Small intestine (tissue), 7 donors: ENCODE measurements around the gene DLX2. TPM values are rescaled to one million over a fixed set of nuclear protein-coding genes. Genes with fewer than 3 reads are reported as not detected.

Experiments used
- DNase-seq, 2 donors: peaks; one replicate each; pipeline versions ENCODE4 v3.0.0 to v3.0.0-alpha.2; 2013
- FAIRE-seq: peaks from 2 replicates; lab custom pipeline; 2012; peaks lifted over from hg19 to GRCh38; lab: Jason Lieb, UNC
- H3K27ac ChIP-seq, 3 donors: one replicate each; pipeline ENCODE4 v1.5.1; 2013; ENCODE audit warnings: low read length in 2 of 3, mild to moderate bottlenecking in 2 of 3, control low read depth in 1 of 3, inconsistent platforms in 1 of 3, low read depth in 1 of 3, moderate library complexity in 1 of 3
- H3K27me3 ChIP-seq, 3 donors: one replicate each; pipeline ENCODE4 v1.6.1; 2013; ENCODE audit warnings: low read length in 3 of 3, inconsistent platforms in 1 of 3; ENCODE audit not compliant: control insufficient read depth in 3 of 3, insufficient read depth in 3 of 3
- H3K36me3 ChIP-seq, 3 donors: one replicate each; pipeline ENCODE4 v1.6.1; 2013; ENCODE audit warnings: low read length in 3 of 3, inconsistent platforms in 1 of 3, low read depth in 1 of 3, mild to moderate bottlenecking in 1 of 3, moderate library complexity in 1 of 3; ENCODE audit not compliant: control insufficient read depth in 3 of 3, insufficient read depth in 2 of 3
- H3K4me1 ChIP-seq, 3 donors: one replicate each; pipeline ENCODE4 v1.6.1; 2013; ENCODE audit warnings: low read length in 2 of 3, inconsistent platforms in 1 of 3, low read depth in 1 of 3, mild to moderate bottlenecking in 1 of 3, moderate library complexity in 1 of 3; ENCODE audit not compliant: control insufficient read depth in 3 of 3, insufficient read depth in 2 of 3
- H3K4me3 ChIP-seq, 3 donors: one replicate each; pipeline ENCODE4 v1.5.1; 2013; ENCODE audit warnings: low read length in 3 of 3, control low read depth in 1 of 3, inconsistent platforms in 1 of 3, low read depth in 1 of 3, mild to moderate bottlenecking in 1 of 3, moderate library complexity in 1 of 3
- H3K9me3 ChIP-seq, 2 donors: one replicate each; pipeline ENCODE4 v1.6.1; 2013; ENCODE audit warnings: low read depth in 1 of 2, low read length in 1 of 2; ENCODE audit not compliant: control insufficient read depth in 2 of 2, insufficient read depth in 1 of 2
- whole genome bisulfite sequencing, 3 donors: extraction: QIAGEN DNeasy Blood & Tissue Kit; methylation state at CpG; one replicate each; pipeline ENCODE4 v1.1.7; 2013; 5-methylcytosine and 5-hydroxymethylcytosine counted together
- polyA plus RNA-seq, 4 donors: library from polyadenylated mRNA; stranded (reverse) in 3 of 4; unstranded in 1 of 4; fragments of 200-250 nt in 3 of 4; fragments of 120-200 nt in 1 of 4; gene quantifications; one replicate each; pipeline versions ENCODE4 v1.2.1 to v1.2.3, GENCODE V29; 2013
- donor health status: healthy with polysubstance abuse.
- donor health status: control.
- donor health status: control.
- donor health status: Bipolar disorder and iron deficiency.
- donor health status: healthy.

Gene DLX2
- polyA plus RNA-seq, 4 donors, result 0.18 to 0.19 TPM; not detected in 2

GRCh38 chr2:172092716-172093415 lies 9.8 kb downstream of the DLX2 start:
- peaks cover 4 to 16% (median 9%) of the 10 kb centered on the region in 3 donors for H3K4me1 ChIP-seq
- FAIRE-seq (no peak), DNase-seq (no peak)
- peaks cover 16 to 97% (median 78%) of the 10 kb centered on the region in 3 donors for H3K27me3 ChIP-seq
- no peak overlapping the region for H3K4me3 ChIP-seq
- no peak overlapping the region for H3K27ac ChIP-seq
- 7 to 15% (median 9%) methylated on average over 19 of the region's 19 CpGs for WGBS, 3 donors
- no peaks in the 10 kb centered on the region for H3K9me3 ChIP-seq
- no peaks in the 10 kb centered on the region for H3K36me3 ChIP-seq

- FAIRE-seq, result no peak
- H3K27me3 ChIP-seq, result peaks cover 20 to 97% (median 78%) of the 10 kb centered on the region in 3 donors
- H3K9me3 ChIP-seq, result no peaks in the 10 kb centered on the region
- no peaks in the 10 kb centered on the region for H3K36me3 ChIP-seq
- no peak for DNase-seq
- peaks cover 3 to 16% (median 7%) of the 10 kb centered on the region in 3 donors for H3K4me1 ChIP-seq
- H3K4me3 ChIP-seq, result no peak overlapping the region
- H3K27ac ChIP-seq, result no peak overlapping the region
- WGBS, 3 donors, result 11 to 14% (median 13%) methylated on average over 11 of the region's 11 CpGs
These were observed 10.7 kb downstream of the DLX2 start for GRCh38 chr2:172091761-172092566.

- H3K27me3 ChIP-seq, result peaks cover 20 to 97% (median 79%) of the 10 kb centered on the region in 3 donors
- no peak for DNase-seq
- peaks cover 0 to 13% (median 8%) of the 10 kb centered on the region in 3 donors for H3K4me1 ChIP-seq
- WGBS, 3 donors, result 11 to 16% (median 11%) methylated on average over 13 of the region's 13 CpGs
- no peak overlapping the region for H3K4me3 ChIP-seq
- H3K27ac ChIP-seq, result no peak overlapping the region
- H3K9me3 ChIP-seq, result no peaks in the 10 kb centered on the region
- FAIRE-seq, result no peak
- no peaks in the 10 kb centered on the region for H3K36me3 ChIP-seq
These were observed 11.6 kb downstream of the DLX2 start for GRCh38 chr2:172091000-172091641.

GRCh38 chr2:172090044-172090961 lies 12.4 kb downstream of the DLX2 start:
- FAIRE-seq, result no peak
- H3K4me3 ChIP-seq, result no peak overlapping the region
- H3K4me1 ChIP-seq, result peaks cover 5 to 14% (median 8%) of the 10 kb centered on the region in 3 donors
- 5 to 7% (median 5%) methylated on average over 39 of the region's 39 CpGs for WGBS, 3 donors
- DNase-seq, result peak in 1 of 2 donors; percentile 15
- no peak overlapping the region for H3K27ac ChIP-seq
- H3K27me3 ChIP-seq, result peaks cover 20 to 97% (median 79%) of the 10 kb centered on the region in 3 donors
- no peaks in the 10 kb centered on the region for H3K36me3 ChIP-seq
- no peaks in the 10 kb centered on the region for H3K9me3 ChIP-seq

DNA sequence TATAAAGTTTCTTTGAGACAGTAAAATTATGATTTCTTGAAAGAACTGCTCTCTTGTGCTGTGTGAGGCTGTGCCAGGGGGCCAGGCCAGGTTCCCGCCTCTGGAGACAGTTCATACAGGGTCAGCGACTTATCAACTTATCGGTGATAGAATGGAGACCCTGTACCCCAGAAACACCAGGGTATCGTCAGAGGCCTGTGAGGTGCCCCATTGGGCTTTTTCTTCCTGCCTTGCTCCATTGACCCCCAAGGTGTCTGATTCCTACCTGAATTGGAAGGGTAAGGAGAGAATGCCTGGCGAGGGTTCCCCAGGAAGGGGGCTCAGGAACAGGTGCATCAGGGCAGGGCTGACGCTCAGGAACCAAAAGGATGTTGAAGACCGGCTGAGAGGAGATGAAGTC lies 13.1 kb downstream of the DLX2 start:
- Histone ChIP-seq H3K27ac (no peak overlapping the region), H3K36me3 (no peaks in the 10 kb centered on the region), H3K27me3 (peaks cover 25 to 97% (median 77%) of the 10 kb centered on the region in 3 donors), H3K4me1 (peaks cover 5 to 9% (median 8%) of the 10 kb centered on the region in 3 donors), H3K9me3 (no peaks in the 10 kb centered on the region), H3K4me3 (no peak overlapping the region)
- WGBS, 3 donors, result 21 to 29% (median 24%) methylated on average over 7 of the region's 7 CpGs
- FAIRE-seq (no peak), DNase-seq (no peak)

DNA sequence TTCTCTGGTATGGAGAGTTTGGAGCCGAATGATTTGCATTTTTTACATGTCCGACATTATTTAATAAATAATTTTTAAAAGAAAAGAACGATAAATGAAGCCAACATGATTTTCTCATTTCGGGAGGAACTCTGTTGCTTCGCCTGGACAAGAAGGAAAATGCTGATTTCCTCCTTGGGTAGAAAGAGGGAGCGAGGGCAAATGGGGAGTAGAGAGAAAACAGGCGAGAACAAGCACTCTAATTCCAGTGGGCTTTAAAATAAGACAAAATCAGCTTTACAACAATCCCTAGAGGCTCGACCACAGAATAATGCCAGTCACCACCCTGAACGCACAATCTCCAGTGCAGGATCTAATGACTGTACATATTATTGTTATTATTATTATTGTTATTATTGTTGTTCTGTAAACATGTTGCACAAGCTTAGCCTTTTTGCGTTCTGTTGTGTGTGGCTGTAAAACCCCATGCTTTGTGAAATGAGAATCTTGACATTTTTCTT lies 13.6 kb downstream of the DLX2 start:
- H3K27me3 ChIP-seq, result peaks cover 25 to 97% (median 76%) of the 10 kb centered on the region in 3 donors
- FAIRE-seq (no peak), DNase-seq (no peak)
- peaks cover 5 to 13% (median 9%) of the 10 kb centered on the region in 3 donors for H3K4me1 ChIP-seq
- H3K36me3 ChIP-seq, result no peaks in the 10 kb centered on the region
- 10 to 13% (median 12%) methylated on average over 10 of the region's 10 CpGs for WGBS, 3 donors
- H3K27ac ChIP-seq, result no peak overlapping the region
- no peak overlapping the region for H3K4me3 ChIP-seq
- H3K9me3 ChIP-seq, result no peaks in the 10 kb centered on the region

DNA sequence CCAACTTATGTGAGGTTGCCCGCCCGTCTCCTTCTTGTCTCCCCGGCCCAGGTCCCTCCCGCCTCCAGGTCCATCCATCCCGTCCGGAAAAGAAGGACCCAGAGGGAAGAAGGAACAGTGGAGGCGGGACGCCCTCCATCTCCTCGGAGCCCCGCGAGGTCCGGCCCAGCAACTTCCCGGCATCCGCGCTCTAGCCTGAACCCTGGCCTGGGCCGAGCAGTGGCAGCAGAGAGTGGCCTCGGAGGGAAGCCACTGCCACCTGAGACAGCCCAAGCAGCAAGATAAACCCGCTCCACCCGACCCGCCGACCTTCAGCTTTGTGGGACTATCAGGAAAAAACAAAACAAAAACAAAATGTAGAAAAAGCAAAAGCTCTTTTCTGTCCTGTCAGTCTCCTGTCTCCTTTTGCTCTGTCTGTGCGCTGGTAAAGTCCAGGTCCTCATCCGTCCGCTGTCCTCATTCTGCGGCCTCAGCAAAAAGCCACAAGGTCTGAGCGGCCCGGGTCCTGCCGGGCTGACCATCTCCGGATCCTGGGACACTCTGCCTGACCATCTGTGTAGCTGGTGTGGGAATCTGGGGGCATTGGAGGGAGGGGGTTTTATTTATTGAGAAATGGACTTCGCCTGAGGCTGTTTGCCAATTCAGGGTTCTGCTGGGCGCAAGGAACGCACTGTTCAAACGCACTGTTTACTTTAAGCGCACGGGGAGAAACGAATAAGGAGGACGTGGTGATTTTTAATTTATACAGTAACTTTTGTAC lies 14.3 kb downstream of the DLX2 start:
- no peak overlapping the region for H3K4me3 ChIP-seq
- no peaks in the 10 kb centered on the region for H3K9me3 ChIP-seq
- DNase-seq (peak in 1 of 2 donors; percentile 21), FAIRE-seq (no peak)
- H3K4me1 ChIP-seq, result peaks cover 5 to 13% (median 9%) of the 10 kb centered on the region in 3 donors
- no peak overlapping the region for H3K27ac ChIP-seq
- 5 to 10% (median 7%) methylated on average over 34 to 37 of the region's 37 CpGs for WGBS, 3 donors
- no peaks in the 10 kb centered on the region for H3K36me3 ChIP-seq
- H3K27me3 ChIP-seq, result peaks cover 25 to 97% (median 79%) of the 10 kb centered on the region in 3 donors
